Spleen (tissue), 11 donors: ENCODE measurements around the gene APBB1IP. TPM values are rescaled to one million over a fixed set of nuclear protein-coding genes. Genes with fewer than 3 reads are reported as not detected.

Source experiments
- DNase-seq: peaks from one replicate; pipeline ENCODE4 v3.0.0-alpha.2; 2020
- H3K27ac ChIP-seq, 8 donors: fragments of 200-600 bp; sonication (generic) in 7 of 8; 1 replicate in 4 of 8; 2 replicates in 4 of 8; pipeline versions ENCODE4 v1.5.0 to v1.8.0; 2016 to 2021; ENCODE audit warnings: inconsistent platforms in 4 of 8, mild to moderate bottlenecking in 4 of 8, moderate library complexity in 1 of 8
- H3K27me3 ChIP-seq, 7 donors: fragments of 200-600 bp; sonication (generic) in 6 of 7; replicated peaks in 1 of 7; 1 replicate in 4 of 7; 2 replicates in 3 of 7; pipeline versions ENCODE4 v1.5.0 to v1.8.0; 2016 to 2021; ENCODE audit warnings: inconsistent platforms in 3 of 7, mild to moderate bottlenecking in 1 of 7
- H3K36me3 ChIP-seq, 6 donors: fragments of 200-600 bp; sonication (generic) in 5 of 6; 1 replicate in 4 of 6; 2 replicates in 2 of 6; pipeline versions ENCODE4 v1.5.0 to v1.8.0; 2016 to 2021; ENCODE audit warnings: inconsistent platforms in 2 of 6
- H3K4me1 ChIP-seq, 6 donors: fragments of 200-600 bp; sonication (generic) in 5 of 6; 1 replicate in 3 of 6; 2 replicates in 3 of 6; pipeline versions ENCODE4 v1.5.0 to v1.8.0; 2016 to 2021; ENCODE audit warnings: inconsistent platforms in 3 of 6
- H3K4me3 ChIP-seq, 8 donors: fragments of 200-600 bp; sonication (generic) in 7 of 8; 1 replicate in 4 of 8; 2 replicates in 4 of 8; pipeline versions ENCODE4 v1.5.0 to v1.8.0; 2016 to 2021; ENCODE audit warnings: inconsistent platforms in 4 of 8, mild to moderate bottlenecking in 4 of 8, moderate library complexity in 2 of 8
- H3K9me3 ChIP-seq, 8 donors: fragments of 200-600 bp; sonication (generic) in 7 of 8; 1 replicate in 4 of 8; 2 replicates in 4 of 8; pipeline versions ENCODE4 v1.5.0 to v1.8.0; 2016 to 2021; ENCODE audit warnings: inconsistent platforms in 4 of 8
- CTCF ChIP-seq, 11 experiments: fragments of 200-600 bp in 7 of 11; fragments of 450-650 bp in 4 of 11; sonication (generic) in 4 of 11; IDR thresholded peaks in 8 of 11; conservative IDR thresholded peaks in 3 of 11; 1 replicate in 7 of 11; 2 replicates in 4 of 11; pipeline versions ENCODE4 v1.4.0 to v1.8.0; 2016 to 2021; ENCODE audit warnings: antibody characterized with exemption in 11 of 11, inconsistent platforms in 4 of 11, mild to moderate bottlenecking in 1 of 11
- POLR2A ChIP-seq, 3 donors: fragments of 450-650 bp; IDR thresholded peaks; one replicate each; pipeline ENCODE4 v1.5.1; 2017; ENCODE audit warnings: antibody characterized with exemption in 3 of 3, mild to moderate bottlenecking in 1 of 3
- POLR2AphosphoS5 ChIP-seq, 3 donors: sonication (generic); formaldehyde crosslinking; IDR thresholded peaks; one replicate each; pipeline ENCODE4 v1.5.1; 2017; ENCODE audit warnings: antibody characterized with exemption in 3 of 3
- WGBS, 5 donors: extraction: QIAGEN DNeasy Blood & Tissue Kit in 3 of 5; methylation state at CpG; one replicate each; pipeline versions ENCODE4 v1.1.5 to v1.1.7; 2013 to 2018; 5-methylcytosine and 5-hydroxymethylcytosine counted together
- intact Hi-C: fragments of 100-400 bp; cut with DNase I; formaldehyde crosslinking; loops from one replicate; pipeline ENCODE4 v1.15.0; 2023; ENCODE audit warnings: low total_unique reads
- polyA plus RNA-seq, 3 donors: library from polyadenylated mRNA; stranded (reverse); fragments of 200-250 nt; gene quantifications; one replicate each; pipeline ENCODE4 v1.2.1, GENCODE V29; 2013
- total RNA-seq, 7 donors: library from RNA; depleted of rRNA in 3 of 7; stranded (reverse); fragments of >200 nt in 3 of 7; fragmentation: NEBNext Ultra II Directional in 4 of 7; extraction: Animal tissue kit (Norgen Biotek cat#: 25700) in 4 of 7; gene quantifications; one replicate each; pipeline versions ENCODE4 v1.1.0 to v1.2.1, GENCODE V29; 2016 to 2021
- donor health status: healthy with polysubstance abuse.
- donor health status: DM: no; HTN: no; CAD: no; lungs with moderate emphysema.
- donor health status: DM: no; HTN: no; CAD: no.
- donor health status: Bipolar disorder and iron deficiency.
- donor health status: healthy.
- donor health status: DM: no; HTN: no; CAD: no.
- donor health status: DM: yes; HTN: yes; CAD: no.

Gene APBB1IP
- total and polyA plus RNA-seq, 10 donors: 19.7 to 136 (median 79.2) TPM

DNA sequence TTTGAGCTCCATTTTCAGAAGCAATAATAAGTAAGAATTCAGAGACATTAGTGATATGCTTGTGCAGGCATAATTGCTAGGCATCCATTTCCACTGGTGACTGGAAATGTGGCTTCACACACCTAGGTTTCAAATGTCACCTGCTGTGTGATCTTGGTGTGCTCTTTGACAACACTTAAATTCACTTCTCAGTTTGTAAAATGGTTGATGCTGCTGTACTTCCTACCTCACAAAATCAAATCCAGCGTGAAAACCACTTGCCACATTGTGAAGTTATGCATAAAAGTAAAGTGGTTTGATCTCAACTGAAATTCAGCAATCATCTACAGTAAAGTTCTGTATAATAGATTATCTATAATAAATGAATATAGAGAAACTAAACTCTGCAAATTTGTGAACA, 82.4 kb downstream of the APBB1IP start:
- H3K9me3 ChIP-seq: peaks cover 0 to 6% (median 2%) of the 10 kb centered on the region in 8 donors
- no peak for DNase-seq
- no peaks in the 10 kb centered on the region for H3K27me3 ChIP-seq
- peaks cover 0 to 30% (median 3%) of the 10 kb centered on the region in 6 donors for H3K4me1 ChIP-seq
- 54 to 86% (median 74%) methylated on average over 1 of the region's 1 CpG for WGBS, 5 donors
- no peak overlapping the region for H3K4me3 ChIP-seq
- TF ChIP-seq CTCF (IDR thresholded peaks at IDR 0.05 in 8 of 11, conservative IDR thresholded peaks at IDR 0.05 in 3 of 11) (no peak), POLR2AphosphoS5 (IDR thresholded peaks at IDR 0.05) (no peak), POLR2A (IDR thresholded peaks at IDR 0.05) (no peak)
- H3K27ac ChIP-seq: no peak overlapping the region
- H3K36me3 ChIP-seq: peaks cover 0 to 100% (median 30%) of the 10 kb centered on the region in 6 donors
- intact Hi-C loops: loop anchor here (10.0 kb wide), 1 partner anchor 116 kb away; no protein-coding TSS in a partner anchor

DNA sequence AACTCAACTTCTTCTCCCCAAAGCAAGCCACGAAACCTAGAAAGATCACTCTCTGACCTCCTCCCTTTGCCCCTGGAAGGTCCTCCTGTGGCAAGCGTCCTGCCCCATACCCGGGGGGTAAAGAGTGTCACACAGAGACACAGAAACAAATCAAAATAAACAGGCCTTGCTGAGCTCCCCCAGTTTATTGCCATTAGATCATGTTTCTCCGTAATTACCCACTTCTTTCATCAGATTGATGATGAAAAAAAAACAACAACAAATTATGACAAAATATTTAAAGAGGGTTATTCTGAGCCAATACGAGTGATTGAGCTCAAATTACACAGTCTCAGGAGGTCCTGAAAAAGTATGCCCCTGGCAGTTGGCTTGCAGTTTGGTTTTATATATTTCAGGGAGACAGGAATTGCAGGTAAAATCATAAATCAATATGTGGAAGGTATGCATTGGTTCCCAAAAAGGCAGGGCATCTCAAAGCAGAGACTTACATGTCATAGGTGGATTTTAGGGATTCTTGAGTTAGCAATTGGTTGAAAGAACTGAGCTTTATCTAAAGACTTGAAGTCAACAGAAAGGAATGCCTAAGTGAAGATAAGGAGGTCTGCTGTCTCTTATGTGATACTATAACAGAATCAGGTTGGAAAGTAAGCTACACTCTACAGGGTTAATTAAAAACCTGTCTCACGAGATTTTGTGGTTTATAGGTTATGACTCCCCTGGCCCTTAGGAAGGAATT, 86.2 kb downstream of the APBB1IP start:
- Histone ChIP-seq H3K27me3 (no peaks in the 10 kb centered on the region), H3K27ac (peak overlapping the region in 4 of 8 donors; percentile 28 to 63 (median 55)), H3K36me3 (peaks cover 0 to 100% (median 37%) of the 10 kb centered on the region in 6 donors), H3K9me3 (peaks cover 0 to 6% (median 2%) of the 10 kb centered on the region in 8 donors), H3K4me3 (no peak overlapping the region), H3K4me1 (peaks cover 0 to 37% (median 6%) of the 10 kb centered on the region in 6 donors)
- WGBS, 5 donors: 60 to 69% (median 65%) methylated on average over 6 of the region's 6 CpGs
- DNase-seq: no peak
- intact Hi-C loops: loop anchor here (10.0 kb wide), 1 partner anchor 120 kb away; no protein-coding TSS in a partner anchor
- TF ChIP-seq POLR2A (IDR thresholded peaks at IDR 0.05) (no peak), POLR2AphosphoS5 (IDR thresholded peaks at IDR 0.05) (no peak), CTCF (IDR thresholded peaks at IDR 0.05 in 8 of 11, conservative IDR thresholded peaks at IDR 0.05 in 3 of 11) (no peak)

DNA sequence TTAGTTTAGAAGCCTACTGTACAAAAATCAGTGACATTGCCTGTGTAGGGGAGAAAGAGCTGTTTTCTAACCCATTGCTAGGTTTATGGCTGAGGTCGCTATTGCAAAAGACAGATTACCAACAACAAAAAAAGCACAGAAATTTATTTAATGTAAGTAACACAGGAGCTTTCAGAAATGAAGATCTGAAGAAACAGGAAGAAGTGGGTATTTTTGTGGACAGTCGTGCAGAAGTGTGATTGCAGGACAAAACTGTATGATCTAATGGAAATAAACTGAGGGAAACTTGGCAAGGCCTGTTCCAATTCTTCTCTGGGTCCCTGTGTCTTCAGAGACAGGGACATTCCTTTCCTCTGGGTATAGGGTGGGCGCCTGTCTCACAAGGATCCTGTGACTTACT, 87.4 kb downstream of the APBB1IP start:
- Histone ChIP-seq H3K27me3 (no peaks in the 10 kb centered on the region), H3K4me3 (no peak overlapping the region), H3K9me3 (no peaks in the 10 kb centered on the region), H3K27ac (peak overlapping the region in 5 of 8 donors; percentile 28 to 63 (median 49)), H3K4me1 (peaks cover 0 to 37% (median 6%) of the 10 kb centered on the region in 6 donors), H3K36me3 (peaks cover 0 to 100% (median 32%) of the 10 kb centered on the region in 6 donors)
- TF ChIP-seq CTCF (IDR thresholded peaks at IDR 0.05 in 8 of 11, conservative IDR thresholded peaks at IDR 0.05 in 3 of 11): no peak
- no peak for TF ChIP-seq POLR2AphosphoS5 (IDR thresholded peaks at IDR 0.05)
- TF ChIP-seq POLR2A (IDR thresholded peaks at IDR 0.05): no peak
- no peak for DNase-seq
- 52 to 66% (median 58%) methylated on average over 3 of the region's 3 CpGs for WGBS, 5 donors
- intact Hi-C loops: loop anchor here (10.0 kb wide), 1 partner anchor 121 kb away; no protein-coding TSS in a partner anchor

DNA sequence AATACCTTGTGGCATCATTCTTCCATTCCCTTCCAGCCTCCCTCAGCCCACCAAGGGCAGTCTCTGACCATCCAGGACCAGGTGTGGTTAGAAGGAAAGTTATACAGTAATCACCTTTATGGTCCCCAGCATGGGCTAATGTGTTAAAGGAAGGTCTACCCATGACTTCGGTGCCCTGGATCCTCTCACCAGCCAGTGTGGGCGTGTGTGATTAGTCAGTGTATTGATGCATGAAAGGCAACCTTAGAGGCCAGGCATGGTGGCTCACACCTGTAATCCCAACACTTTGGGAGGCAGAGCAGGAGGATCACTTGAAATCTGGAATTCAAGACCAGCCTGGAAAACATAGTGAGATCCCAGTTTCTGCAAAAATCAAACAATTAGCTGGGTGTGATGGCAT, 88.9 kb downstream of the APBB1IP start:
- TF ChIP-seq CTCF (IDR thresholded peaks at IDR 0.05 in 8 of 11, conservative IDR thresholded peaks at IDR 0.05 in 3 of 11): no peak
- TF ChIP-seq POLR2A (IDR thresholded peaks at IDR 0.05): no peak
- TF ChIP-seq POLR2AphosphoS5 (IDR thresholded peaks at IDR 0.05): peak in 1 of 3 donors; percentile 35
- intact Hi-C loops: loop anchor here (10.0 kb wide), 1 partner anchor 122 kb away; no protein-coding TSS in a partner anchor
- WGBS, 5 donors: 81 to 96% (median 82%) methylated on average over 2 of the region's 2 CpGs

More for the DNA sequence above, 88.9 kb downstream of the APBB1IP start:
- Histone ChIP-seq H3K27ac (peak overlapping the region in 3 of 8 donors; percentile 63 to 68 (median 66)), H3K9me3 (no peaks in the 10 kb centered on the region), H3K4me1 (peaks cover 0 to 32% (median 6%) of the 10 kb centered on the region in 6 donors), H3K4me3 (no peak overlapping the region), H3K36me3 (peaks cover 0 to 100% (median 37%) of the 10 kb centered on the region in 6 donors), H3K27me3 (no peaks in the 10 kb centered on the region)
- DNase-seq: no peak
